DMS114 treated with DMSO at 0.1 percent for 48 hours (cell line): ENCODE data around the gene ENPP3.
A peak's percentile ranks its signal among the peaks of the same experiment; 100 is the strongest.
"Not testable (repeated sequence)": the region's sequence is repeated elsewhere in the genome, so short reads cannot be mapped to it uniquely, and the experiment has no call there.

ENCODE experiments used
- DNase-seq: peaks from one replicate; lab custom pipeline; 2025; ENCODE audit not compliant: unreplicated experiment; lab: John Stamatoyannopoulos, UW

The ENPP3 gene

GRCh38 chr6:131683479-131683878 is 46.4 kb downstream of the ENPP3 start:
- no peak for DNase-seq

- DNase-seq = no peak
Observed at GRCh38 chr6:131685266-131685780, 48.2 kb downstream of the ENPP3 start.

GRCh38 chr6:131687022-131687421 is 49.9 kb downstream of the ENPP3 start:
- no peak for DNase-seq

DNA sequence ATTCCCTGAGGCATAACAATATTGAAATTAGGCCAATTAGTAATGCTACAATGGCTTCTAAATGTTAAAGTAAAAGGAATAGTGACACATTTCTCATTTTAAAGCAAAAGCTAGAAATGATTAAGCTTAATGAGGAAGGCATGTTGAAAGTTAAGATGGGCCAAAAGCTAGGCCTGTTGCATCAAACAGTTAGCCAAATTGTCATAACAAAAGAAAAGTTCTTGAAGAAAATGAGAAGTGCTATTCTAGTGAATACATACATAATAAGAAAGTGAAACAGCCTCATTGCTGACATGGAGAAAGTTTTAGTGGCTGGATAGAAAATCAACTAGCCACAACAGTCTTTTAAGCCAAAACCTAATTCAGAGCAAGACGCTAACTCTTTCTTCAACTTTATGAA is 51.2 kb downstream of the ENPP3 start:
- no peak for DNase-seq

DNA sequence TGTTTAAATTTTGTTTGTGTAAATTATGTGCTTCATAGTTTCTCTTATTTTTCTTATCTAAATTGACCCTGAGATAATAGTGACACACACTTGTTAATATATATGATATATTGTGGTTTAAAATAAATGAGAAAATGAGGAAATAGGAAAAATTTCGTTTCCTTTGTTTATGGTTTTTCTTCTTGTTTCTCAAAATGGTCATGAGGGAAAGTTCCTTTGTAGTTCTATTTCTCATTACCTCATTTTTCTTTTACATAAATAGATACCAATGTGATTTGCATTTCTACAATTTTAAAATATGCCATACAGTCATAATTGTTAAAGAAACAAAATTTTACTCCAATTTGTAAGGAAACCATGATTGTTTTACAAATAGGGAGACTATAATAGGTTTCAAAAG is 54.9 kb downstream of the ENPP3 start:
- no peak for DNase-seq

DNA sequence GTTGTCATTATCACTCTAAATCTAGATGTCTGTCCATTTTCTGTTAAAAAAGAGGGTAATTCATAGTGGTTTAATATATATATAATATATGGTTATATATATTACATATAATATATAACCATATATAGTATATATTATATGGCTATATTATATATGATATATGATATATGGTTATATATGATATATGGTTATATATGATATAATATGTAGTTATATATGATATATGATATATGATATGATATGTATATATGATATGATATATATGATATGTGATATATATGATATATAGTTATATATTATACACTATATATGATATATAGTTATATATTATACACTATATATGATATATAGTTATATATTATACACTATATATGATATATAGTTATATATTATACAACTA is 55.5 kb downstream of the ENPP3 start:
- no peak for DNase-seq

- no peak for DNase-seq
Observed at GRCh38 chr6:131693384-131693783, 56.3 kb downstream of the ENPP3 start.

- peak; percentile 16 for DNase-seq
Observed at GRCh38 chr6:131694832-131695426, 57.8 kb downstream of the ENPP3 start.

DNA sequence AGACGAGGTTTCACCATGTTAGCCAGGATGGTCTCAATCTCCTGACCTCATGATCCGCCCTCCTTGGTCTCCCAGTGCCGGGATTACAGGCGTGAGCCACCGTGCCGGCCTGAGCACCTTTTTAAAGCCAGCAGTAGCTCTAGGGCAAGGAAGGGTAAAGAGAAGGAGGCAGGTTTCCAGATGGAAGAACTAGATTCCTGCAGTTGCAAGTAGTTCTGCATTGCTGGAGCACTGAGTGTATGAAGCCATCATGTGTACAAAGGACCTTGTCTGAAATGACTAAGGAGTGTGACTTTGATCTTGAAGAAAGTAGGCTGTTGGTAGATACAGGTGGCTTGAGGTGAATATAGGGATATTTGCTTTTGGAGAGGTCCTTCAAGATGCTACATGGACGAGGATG is 59.9 kb downstream of the ENPP3 start:
- DNase-seq = no peak

- DNase-seq = not testable (repeated sequence)
Observed at GRCh38 chr6:131700851-131701250, 63.7 kb downstream of the ENPP3 start.

GRCh38 chr6:131703905-131704304 is 66.8 kb downstream of the ENPP3 start:
- DNase-seq = not testable (repeated sequence)

- DNase-seq = not testable (repeated sequence)
Observed at GRCh38 chr6:131710917-131711316, 73.8 kb downstream of the ENPP3 start, which contains the start of gene CTAGE9. TSS of gene CTAGE9 (minus strand) at chr6:131711017. CDS start at chr6:131711017, 0 bp downstream.

- not testable (repeated sequence) for DNase-seq
Observed at GRCh38 chr6:131715567-131715966, 78.5 kb downstream of the ENPP3 start.

- no peak for DNase-seq
Observed at GRCh38 chr6:131717836-131718542, 80.9 kb downstream of the ENPP3 start.

DNA sequence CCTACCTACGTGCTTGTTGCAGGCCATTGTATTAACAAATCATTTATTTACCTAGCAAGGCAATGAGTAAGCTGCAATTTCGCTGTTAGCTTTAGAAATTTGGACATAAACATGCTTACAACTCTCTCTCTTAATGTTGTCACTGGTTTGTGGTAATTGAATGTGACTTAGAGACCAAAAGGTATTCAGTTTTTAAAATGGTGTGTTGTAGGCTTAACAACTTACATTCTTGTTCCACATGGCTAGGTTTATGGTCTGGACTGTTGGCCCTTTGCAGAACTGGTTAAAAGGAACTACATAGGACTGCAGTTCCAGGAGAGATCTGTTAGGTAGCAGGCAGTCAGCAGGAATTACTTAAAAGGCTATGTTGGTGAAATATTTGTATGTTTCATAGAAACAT is 84.1 kb downstream of the ENPP3 start:
- no peak for DNase-seq

- DNase-seq = no peak
Observed at GRCh38 chr6:131724114-131724513, 87.0 kb downstream of the ENPP3 start.

DNA sequence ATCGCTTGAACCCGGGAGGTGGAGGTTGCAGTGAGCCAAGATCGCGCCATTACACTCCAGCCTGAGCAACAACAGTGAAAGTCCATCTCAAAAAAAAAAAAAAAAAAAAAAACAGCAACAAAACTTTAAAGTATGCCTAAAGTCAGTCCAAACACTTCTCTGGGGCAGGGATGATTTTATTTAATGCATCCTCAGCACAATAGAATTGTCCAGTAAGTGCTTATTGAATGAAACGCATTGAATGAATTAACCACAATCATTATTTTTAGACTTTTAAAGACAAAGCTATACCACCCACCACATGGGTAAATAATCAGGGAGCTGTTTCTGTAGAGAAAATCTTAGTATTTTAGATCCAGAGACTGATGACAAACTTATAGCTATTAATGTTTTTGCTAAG is 90.4 kb downstream of the ENPP3 start:
- DNase-seq = no peak

GRCh38 chr6:131727868-131728267 is 90.8 kb downstream of the ENPP3 start:
- no peak for DNase-seq

DNA sequence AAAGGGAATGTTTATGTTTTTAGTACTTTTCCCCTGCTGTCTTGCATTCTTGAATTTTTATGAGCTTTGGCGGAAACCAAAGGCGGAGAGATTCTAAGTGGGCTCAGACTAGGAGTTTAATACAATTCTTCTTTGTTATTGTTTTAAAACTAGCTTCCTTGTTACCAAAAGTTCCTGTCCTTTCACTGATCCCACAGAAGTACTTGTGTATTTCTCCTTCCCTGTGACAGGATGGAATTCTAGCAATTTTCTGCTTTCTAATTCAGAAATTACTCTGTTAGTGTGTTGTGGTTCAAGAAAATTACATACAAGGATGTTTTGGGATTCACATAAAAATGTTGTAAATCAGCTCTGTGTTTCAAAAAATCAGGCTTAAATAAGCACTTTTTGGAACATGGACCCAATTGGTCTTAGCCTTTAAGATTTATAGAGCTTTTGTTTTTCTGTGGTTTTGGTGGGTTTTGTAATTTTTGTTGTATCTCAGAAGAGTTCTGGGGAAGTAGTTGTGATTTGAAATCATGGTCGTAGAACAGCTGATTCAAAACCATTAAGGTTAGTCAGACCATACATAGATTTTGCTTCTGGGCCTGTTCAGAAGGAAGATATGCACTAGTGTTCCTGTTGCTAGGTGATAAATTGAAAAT is 91.3 kb downstream of the ENPP3 start:
- DNase-seq = no peak

GRCh38 chr6:131729550-131729949 is 92.4 kb downstream of the ENPP3 start:
- DNase-seq = no peak

DNA sequence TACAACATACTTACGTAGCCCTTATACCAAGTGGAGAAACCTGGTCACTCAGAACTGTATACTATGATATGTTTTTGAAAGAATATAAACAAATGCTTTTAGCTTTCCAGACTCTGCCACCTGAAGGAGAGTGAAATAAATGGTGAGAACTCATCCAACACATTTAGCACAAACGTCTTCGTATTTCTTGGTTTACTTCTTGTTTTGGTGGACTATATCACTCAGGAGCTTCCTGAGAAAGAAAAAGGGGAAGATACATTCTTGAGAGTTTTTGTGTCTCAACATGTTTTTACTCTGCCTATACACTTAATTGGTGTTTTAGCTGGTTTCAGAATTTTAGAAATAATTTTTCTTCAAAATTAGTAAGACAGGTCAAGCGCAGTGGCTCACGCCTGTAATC is 93.2 kb downstream of the ENPP3 start:
- DNase-seq = no peak

GRCh38 chr6:131731224-131731623 is 94.1 kb downstream of the ENPP3 start:
- DNase-seq = no peak
